K562 (cell line): ENCODE results near the gene TMEM128. TPM values are rescaled to one million over a fixed set of nuclear protein-coding genes. Genes with fewer than 3 reads are reported as not detected.

Experiments
- ARHGAP35 ChIP-seq: fragments of 450-650 bp; IDR thresholded peaks from 2 replicates; pipeline ENCODE4 v1.6.1; 2018; ENCODE audit not compliant: partially characterized antibody
- ETS2 ChIP-seq: IDR thresholded peaks from 2 replicates; pipeline ENCODE4 v1.6.1; 2016; ENCODE audit warnings: borderline replicate concordance, missing genetic modification characterization, mild to moderate bottlenecking, moderate library complexity, missing compliant biosample characterization; ENCODE audit not compliant: poor library complexity, severe bottlenecking
- FOXJ2 ChIP-seq: fragments of 200-800 bp; sonication (Bioruptor generic); IDR thresholded peaks from 2 replicates; pipeline ENCODE4 v1.6.1; 2016; ENCODE audit warnings: missing genetic modification characterization, missing compliant biosample characterization
- ID3 ChIP-seq, 2 experiments: fragments of 250-450 bp in 1 of 2; fragments of 450-650 bp in 1 of 2; sonication (Bioruptor Pico) in 1 of 2; IDR thresholded peaks; 2 replicates each; pipeline versions ENCODE4 v1.6.1 to v1.8.0; 2016 to 2021; ENCODE audit warnings: mild to moderate bottlenecking in 2 of 2, moderate library complexity in 2 of 2, missing compliant biosample characterization in 1 of 2, missing genetic modification characterization in 1 of 2
- KLF6 ChIP-seq: fragments of 250-450 bp; sonication (Bioruptor Pico); IDR thresholded peaks from 2 replicates; pipeline ENCODE4 v1.4.0; 2020; ENCODE audit warnings: mild to moderate bottlenecking, moderate library complexity, borderline replicate concordance
- MAFG ChIP-seq: fragments of 450-650 bp; conservative IDR thresholded peaks from 2 replicates; pipeline ENCODE4 v1.6.1; 2016; ENCODE audit warnings: missing genetic modification characterization, missing compliant biosample characterization
- MNT ChIP-seq, 2 experiments: fragments of 450-650 bp; conservative IDR thresholded peaks; 2 replicates each; pipeline ENCODE4 v1.6.1; 2017; ENCODE audit warnings: mild to moderate bottlenecking in 2 of 2, moderate library complexity in 2 of 2
- NCOR1 ChIP-seq: fragments of 450-650 bp; IDR thresholded peaks from 2 replicates; pipeline ENCODE4 v1.6.1; 2016; ENCODE audit warnings: mild to moderate bottlenecking, moderate library complexity
- NR1H2 ChIP-seq: sonication (generic); formaldehyde crosslinking; IDR thresholded peaks from 2 replicates; pipeline ENCODE4 v1.4.0; 2020; ENCODE audit warnings: mild to moderate bottlenecking, missing genetic modification reagents
- POLR3G ChIP-seq: IDR thresholded peaks from 2 replicates; pipeline ENCODE4 v1.6.1; 2011; ENCODE audit not compliant: insufficient read length, insufficient replicate concordance; ENCODE audit errors: extremely low read depth
- SMAD2 ChIP-seq: fragments of 150-350 bp; IDR thresholded peaks from 2 replicates; pipeline ENCODE4 v1.6.1; 2014; ENCODE audit warnings: low read depth, mild to moderate bottlenecking, low read length
- SP1 ChIP-seq: sonication (generic); formaldehyde crosslinking; IDR thresholded peaks from 2 replicates; pipeline ENCODE4 v1.8.1; 2022; ENCODE audit warnings: mild to moderate bottlenecking, missing genetic modification reagents
- SRSF1 ChIP-seq: fragments of 200-400 bp; formaldehyde crosslinking; IDR thresholded peaks from 2 replicates; pipeline ENCODE4 v1.6.1; 2017; ENCODE audit warnings: mild to moderate bottlenecking, low read depth, low read length, moderate library complexity
- TAF1 ChIP-seq: IDR thresholded peaks from 2 replicates; pipeline ENCODE4 v1.6.1; 2011; ENCODE audit warnings: mild to moderate bottlenecking, low read length, moderate library complexity; ENCODE audit not compliant: insufficient read depth, control insufficient read depth, severe bottlenecking; ENCODE audit errors: extremely low read depth
- ZBTB11 ChIP-seq, 3 experiments: fragments of 200-800 bp in 1 of 3; fragments of 250-450 bp in 1 of 3; fragments of 450-650 bp in 1 of 3; sonication (Bioruptor Pico) in 1 of 3; sonication (Bioruptor generic) in 1 of 3; formaldehyde crosslinking in 1 of 3; IDR thresholded peaks; 2 replicates each; pipeline versions ENCODE4 v1.6.1 to v1.8.0; 2016 to 2022; ENCODE audit warnings: mild to moderate bottlenecking in 2 of 3, missing genetic modification characterization in 2 of 3, missing compliant biosample characterization in 1 of 3, moderate library complexity in 1 of 3
- ZNF197 ChIP-seq: fragments of 200-800 bp; sonication (Bioruptor generic); IDR thresholded peaks from 2 replicates; pipeline ENCODE4 v1.6.1; 2016; ENCODE audit warnings: low read depth, missing genetic modification characterization, missing compliant biosample characterization
- ZNF740 ChIP-seq, 3 experiments: fragments of 200-800 bp in 1 of 3; sonication (Bioruptor generic) in 1 of 3; sonication (generic) in 1 of 3; formaldehyde crosslinking in 1 of 3; IDR thresholded peaks; 2 replicates each; pipeline versions ENCODE4 v1.6.1 to v1.8.0; 2016 to 2022; ENCODE audit warnings: mild to moderate bottlenecking in 2 of 3, missing compliant biosample characterization in 2 of 3, missing genetic modification characterization in 2 of 3, missing genetic modification reagents in 1 of 3
- ZNF79 ChIP-seq: fragments of 250-450 bp; sonication (Bioruptor Pico); IDR thresholded peaks from 2 replicates; pipeline ENCODE4 v1.4.0; 2020; ENCODE audit warnings: low read depth, mild to moderate bottlenecking, moderate library complexity
- polyA plus RNA-seq, 8 experiments: library from polyadenylated mRNA; depleted of rRNA in 4 of 8; stranded (reverse) in 5 of 8; unstranded in 3 of 8; fragments of >200 nt; fragmentation: Nextera tagmentation in 2 of 8; fragmentation: Illumina TruSeq in 1 of 8; extraction: Ambion mirVana in 2 of 8; extraction: Trizol in 1 of 8; gene quantifications; 2 replicates each; pipeline versions ENCODE4 v1.2.1 to v1.2.3, GENCODE V29; 2011 to 2014; ENCODE audit warnings: inconsistent platforms in 1 of 8, missing spikeins in 1 of 8
- total RNA-seq, 7 experiments: library from RNA; depleted of rRNA in 6 of 7; stranded (reverse); fragments of >200 nt in 6 of 7; fragmentation: Illumina TruSeq in 2 of 7; extraction: Trizol in 2 of 7; gene quantifications; 2 replicates each; pipeline versions ENCODE4 v1.2.1 to v1.2.3, GENCODE V29; 2011 to 2021; ENCODE audit warnings: low replicate concordance in 1 of 7

The TMEM128 gene
- total and polyA plus RNA-seq, 9 of the 15 experiments (the other 6 are each of a cell fraction or from before 2014, with no cell fraction given): 9.1 to 40.0 (median 14.3) TPM

- TF ChIP-seq ETS2 (tag) (no peak), KLF6 (CRISPR knock-in tag) (no peak), MNT (conservative IDR thresholded peaks at IDR 0.05) (peak; percentile 66 to 80), ID3 (CRISPR knock-in tag; IDR thresholded peaks at IDR 0.05) (no peak), ID3 (tag; IDR thresholded peaks at IDR 0.05) (no peak), NCOR1 (peak; percentile 18; the same call in 1 of the 2 replicates), FOXJ2 (tag) (peak; percentile 41; the same call in 1 of the 2 replicates), NR1H2 (CRISPR knock-in tag) (no peak), ZNF740 (CRISPR knock-in tag; IDR thresholded peaks at IDR 0.05) (no peak), ZNF740 (tag; IDR thresholded peaks at IDR 0.05) (no peak), ZBTB11 (CRISPR knock-in tag; IDR thresholded peaks at IDR 0.05) (peak; percentile 91 to 99 (median 92); a peak in 5 of 6 replicates), MAFG (no peak), ZNF197 (CRISPR knock-in tag) (peak; percentile 51; the same call in 1 of the 2 replicates), POLR3G (no peak), SRSF1 (no peak), ZNF79 (CRISPR knock-in tag) (0 out of 2 replicates have a peak, but pooled peaks have one; percentile 20), ARHGAP35 (no peak), SP1 (CRISPR knock-in tag) (peak; percentile 91), SMAD2 (no peak), TAF1 (peak; percentile 95)
These were observed at the start of gene TMEM128 (continued) for GRCh38 chr4:4248029-4248884.
